Upper lobe of left lung (tissue), 6 donors: Measurements from ENCODE around the gene TRAP1. TPM values are rescaled to one million over a fixed set of nuclear protein-coding genes. Genes with fewer than 3 reads are reported as not detected.
A peak's percentile ranks its signal among the peaks of the same experiment; 100 is the strongest.

Experiments
- ATAC-seq, 2 donors: fragments of 200-7000 bp; cut with Tn5 transposase; one replicate each; pipeline ENCODE4 v1.9.1; 2022; ENCODE audit warnings: mild to moderate bottlenecking in 2 of 2, moderate library complexity in 2 of 2; ENCODE audit not compliant: low FRiP score in 2 of 2
- DNase-seq, 2 donors: peaks; one replicate each; pipeline ENCODE4 v3.0.0-alpha.2; 2019 to 2020
- H3K27ac ChIP-seq, 4 donors: fragments of 200-600 bp; sonication (generic); one replicate each; pipeline ENCODE4 v1.5.1; 2016 to 2019
- H3K27me3 ChIP-seq, 4 donors: fragments of 200-600 bp; sonication (generic); one replicate each; pipeline ENCODE4 v1.5.1; 2017 to 2019
- H3K36me3 ChIP-seq, 4 donors: fragments of 200-600 bp; sonication (generic); one replicate each; pipeline ENCODE4 v1.5.1; 2016 to 2019
- H3K4me1 ChIP-seq, 4 donors: fragments of 200-600 bp; sonication (generic); one replicate each; pipeline ENCODE4 v1.5.1; 2018 to 2019
- H3K4me3 ChIP-seq, 4 donors: fragments of 200-600 bp; sonication (generic); one replicate each; pipeline ENCODE4 v1.5.1; 2017 to 2019; ENCODE audit warnings: mild to moderate bottlenecking in 2 of 4, moderate library complexity in 1 of 4
- H3K9me3 ChIP-seq, 4 donors: fragments of 200-600 bp; sonication (generic); one replicate each; pipeline ENCODE4 v1.5.1; 2018 to 2019
- CTCF ChIP-seq, 6 experiments: fragments of 450-650 bp in 4 of 6; fragments of 200-600 bp in 2 of 6; sonication (generic) in 2 of 6; IDR thresholded peaks; one replicate each; pipeline ENCODE4 v1.5.1; 2016 to 2019; ENCODE audit warnings: antibody characterized with exemption in 6 of 6
- EP300 ChIP-seq, 4 donors: sonication (generic); formaldehyde crosslinking; IDR thresholded peaks; one replicate each; pipeline ENCODE4 v1.5.1; 2017; ENCODE audit warnings: antibody characterized with exemption in 4 of 4, control low read depth in 2 of 4
- POLR2A ChIP-seq, 4 donors: fragments of 450-650 bp; IDR thresholded peaks; one replicate each; pipeline ENCODE4 v1.5.1; 2016 to 2017; ENCODE audit warnings: antibody characterized with exemption in 4 of 4, mild to moderate bottlenecking in 2 of 4
- POLR2AphosphoS5 ChIP-seq, 2 donors: sonication (generic); formaldehyde crosslinking; IDR thresholded peaks; one replicate each; pipeline ENCODE4 v1.5.1; 2017; ENCODE audit warnings: antibody characterized with exemption in 2 of 2
- WGBS, 2 donors: methylation state at CpG; one replicate each; pipeline ENCODE4 v1.1.5; 2017 to 2018; 5-methylcytosine and 5-hydroxymethylcytosine counted together
- total RNA-seq, 6 donors: library from RNA; depleted of rRNA in 4 of 6; stranded (reverse); fragments of >200 nt in 4 of 6; gene quantifications; one replicate each; pipeline versions ENCODE4 v1.1.0 to v1.2.1, GENCODE V29; 2016 to 2021
- donor health status: DM: no; HTN: no; CAD: no; lungs with moderate emphysema.
- donor health status: DM: no; HTN: yes; CAD: no; lungs with severe emphysema.

TRAP1 gene
- total RNA-seq, 6 donors from 2014 or later, result 48.0 to 81.7 (median 55.0) TPM

DNA sequence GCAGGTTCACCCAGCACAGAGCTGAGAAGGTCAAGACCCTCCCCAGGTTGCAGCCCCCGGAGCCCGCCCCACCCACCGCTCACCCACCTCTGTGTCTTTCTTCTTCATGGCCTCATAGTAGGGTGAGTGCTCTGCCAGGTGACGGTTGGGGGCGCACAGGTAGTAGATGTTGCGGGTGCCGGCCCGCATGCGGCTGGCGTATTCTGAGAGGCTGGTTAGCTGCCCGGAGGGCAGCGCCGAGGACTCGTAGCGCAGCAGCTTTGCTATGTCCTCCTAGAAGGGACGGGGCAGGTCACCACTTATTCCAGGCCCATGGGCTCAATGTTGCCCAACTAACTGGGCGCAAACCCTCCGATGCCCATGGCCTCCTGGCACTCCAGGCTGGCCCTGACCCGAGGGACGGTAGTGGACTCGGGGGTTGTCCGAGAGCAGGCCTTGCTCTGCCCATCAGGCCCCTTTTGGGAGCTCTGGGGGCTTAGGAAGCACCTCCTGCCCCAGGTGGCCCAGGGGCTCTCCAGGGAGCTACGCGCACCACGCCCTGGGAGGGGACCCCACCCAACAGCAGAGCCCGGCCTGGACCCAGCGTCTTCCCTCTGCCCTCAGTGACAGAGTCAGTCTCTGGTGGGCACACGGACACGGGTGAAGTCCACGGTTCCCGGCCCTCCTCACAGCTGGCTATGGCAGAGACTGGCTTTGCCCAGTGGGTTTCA, 53.0 kb downstream of the TRAP1 start:
- ATAC-seq (peak in 1 of 2 donors; percentile 12), DNase-seq (no peak)
- no peaks in the 10 kb centered on the region for H3K9me3 ChIP-seq
- WGBS, 2 donors, result 94 to 97% methylated on average over 12 to 25 of the region's 31 CpGs
- no peaks in the 10 kb centered on the region for H3K4me1 ChIP-seq
- TF ChIP-seq POLR2AphosphoS5 (IDR thresholded peaks at IDR 0.05), result no peak
- TF ChIP-seq EP300 (IDR thresholded peaks at IDR 0.05), result no peak
- TF ChIP-seq POLR2A (IDR thresholded peaks at IDR 0.05), result no peak
- no peak overlapping the region for H3K27ac ChIP-seq
- peaks cover 5 to 84% (median 60%) of the 10 kb centered on the region in 4 donors for H3K36me3 ChIP-seq
- no peaks in the 10 kb centered on the region for H3K27me3 ChIP-seq
- H3K4me3 ChIP-seq, result no peak overlapping the region

DNA sequence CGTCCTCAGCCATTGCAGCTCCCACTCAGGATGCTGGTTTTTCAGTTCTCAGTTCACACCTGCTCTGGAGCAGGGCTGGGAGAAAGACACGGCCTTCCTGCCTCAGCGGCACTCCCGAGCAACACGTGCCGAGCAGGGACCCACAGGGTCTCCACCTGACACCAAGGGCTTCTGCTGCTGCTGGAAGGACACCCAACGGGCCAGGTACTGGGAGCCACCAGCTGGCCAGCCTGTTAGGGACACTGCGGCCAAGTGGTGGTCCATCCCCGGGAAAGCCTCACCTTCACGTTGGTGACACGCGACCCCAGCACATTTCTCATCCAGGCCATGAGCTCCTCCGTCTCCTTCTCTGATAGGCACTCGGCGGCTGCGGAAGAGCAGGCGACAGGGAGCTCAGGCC, 54.7 kb downstream of the TRAP1 start:
- H3K4me1 ChIP-seq, result no peaks in the 10 kb centered on the region
- no peak for DNase-seq
- H3K36me3 ChIP-seq, result peaks cover 10 to 90% (median 63%) of the 10 kb centered on the region in 4 donors
- no peaks in the 10 kb centered on the region for H3K9me3 ChIP-seq
- H3K4me3 ChIP-seq, result no peak overlapping the region
- TF ChIP-seq CTCF (IDR thresholded peaks at IDR 0.05) (no peak), EP300 (IDR thresholded peaks at IDR 0.05) (no peak), POLR2AphosphoS5 (IDR thresholded peaks at IDR 0.05) (no peak), POLR2A (IDR thresholded peaks at IDR 0.05) (no peak)
- WGBS, 2 donors, result 95% methylated on average over 16 of the region's 17 CpGs
- ATAC-seq, result no peak
- no peaks in the 10 kb centered on the region for H3K27me3 ChIP-seq
- no peak overlapping the region for H3K27ac ChIP-seq

DNA sequence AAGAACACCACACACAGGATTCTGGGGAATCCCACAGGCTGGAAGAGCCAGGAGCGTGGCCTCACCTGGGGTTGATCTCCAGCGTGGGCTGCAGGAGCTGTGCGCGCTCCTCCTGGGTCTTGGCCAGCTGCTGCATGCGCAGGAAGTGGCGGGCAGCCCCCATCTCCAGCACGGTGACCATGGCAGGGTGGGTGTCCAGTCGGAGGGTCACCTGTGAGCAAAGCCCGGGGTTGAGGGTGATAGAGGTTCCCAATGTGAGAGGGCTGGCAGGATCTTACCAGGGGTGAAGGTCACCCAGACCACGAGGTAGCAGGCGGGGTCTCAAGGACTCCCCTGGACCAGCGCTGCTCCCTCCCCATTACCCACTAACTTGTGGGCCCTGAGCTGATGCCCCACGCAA, 55.4 kb downstream of the TRAP1 start:
- ATAC-seq (peak in 1 of 2 donors; percentile 8), DNase-seq (no peak)
- Histone ChIP-seq H3K27ac (no peak overlapping the region), H3K4me1 (no peaks in the 10 kb centered on the region), H3K36me3 (peaks cover 13 to 95% (median 67%) of the 10 kb centered on the region in 4 donors), H3K9me3 (no peaks in the 10 kb centered on the region), H3K27me3 (no peaks in the 10 kb centered on the region), H3K4me3 (no peak overlapping the region)
- WGBS, 2 donors, result 94 to 96% methylated on average over 5 to 13 of the region's 13 CpGs
- TF ChIP-seq POLR2A (IDR thresholded peaks at IDR 0.05) (no peak), EP300 (IDR thresholded peaks at IDR 0.05) (no peak), CTCF (IDR thresholded peaks at IDR 0.05) (no peak), POLR2AphosphoS5 (IDR thresholded peaks at IDR 0.05) (no peak)

GRCh38 chr16:3661311-3661710, 56.0 kb downstream of the TRAP1 start:
- TF ChIP-seq EP300 (IDR thresholded peaks at IDR 0.05), result no peak
- no peak for TF ChIP-seq CTCF (IDR thresholded peaks at IDR 0.05)
- TF ChIP-seq POLR2AphosphoS5 (IDR thresholded peaks at IDR 0.05), result no peak
- no peak for TF ChIP-seq POLR2A (IDR thresholded peaks at IDR 0.05)
- Histone ChIP-seq H3K4me3 (no peak overlapping the region), H3K9me3 (no peaks in the 10 kb centered on the region), H3K27ac (no peak overlapping the region), H3K36me3 (peaks cover 16 to 97% (median 68%) of the 10 kb centered on the region in 4 donors), H3K27me3 (no peaks in the 10 kb centered on the region), H3K4me1 (no peaks in the 10 kb centered on the region)
- DNase-seq (no peak), ATAC-seq (no peak)
- 86 to 94% methylated on average over 12 of the region's 12 CpGs for WGBS, 2 donors

GRCh38 chr16:3659251-3659650, 58.1 kb downstream of the TRAP1 start:
- WGBS, 2 donors, result 72 to 80% methylated on average over 3 of the region's 3 CpGs
- Histone ChIP-seq H3K9me3 (no peaks in the 10 kb centered on the region), H3K27me3 (no peaks in the 10 kb centered on the region), H3K27ac (no peak overlapping the region), H3K4me3 (no peak overlapping the region), H3K36me3 (peaks cover 16 to 95% (median 67%) of the 10 kb centered on the region in 4 donors), H3K4me1 (no peaks in the 10 kb centered on the region)
- DNase-seq (no peak), ATAC-seq (no peak)
- no peak for TF ChIP-seq EP300 (IDR thresholded peaks at IDR 0.05)
- no peak for TF ChIP-seq POLR2AphosphoS5 (IDR thresholded peaks at IDR 0.05)
- TF ChIP-seq POLR2A (IDR thresholded peaks at IDR 0.05), result no peak
